Measurements from ENCODE around the gene ETS1. TPM values are rescaled to one million over a fixed set of nuclear protein-coding genes. Genes with fewer than 3 reads are reported as not detected.

ETS1 gene
- total RNA-seq, 2 donors from 2014 or later = 19.3 to 37.6 TPM

GRCh38 chr11:128492903-128493569, 94.3 kb downstream of the ETS1 start:
- intact Hi-C loops (cut with DNase I) = no loop called here
- Histone ChIP-seq H3K4me1 (peaks cover 13% of the 10 kb centered on the region), H3K27ac (peak overlapping the region; percentile 43)

GRCh38 chr11:128492461-128492860, 94.9 kb downstream of the ETS1 start:
- peaks cover 11% of the 10 kb centered on the region for H3K4me1 ChIP-seq
- intact Hi-C loops (cut with DNase I) = no loop called here
- no peaks in the 10 kb centered on the region for H3K9me3 ChIP-seq
- H3K9ac ChIP-seq (ENCODE audit: low read depth in 2 of 2, low read length in 2 of 2) = no peak overlapping the region
- no peaks in the 10 kb centered on the region for H3K36me3 ChIP-seq
- H3K27ac ChIP-seq = peak overlapping the region; percentile 43
- no peaks in the 10 kb centered on the region for H3K27me3 ChIP-seq
- no peak overlapping the region for H3K4me3 ChIP-seq
- TF ChIP-seq, protein P1, sequence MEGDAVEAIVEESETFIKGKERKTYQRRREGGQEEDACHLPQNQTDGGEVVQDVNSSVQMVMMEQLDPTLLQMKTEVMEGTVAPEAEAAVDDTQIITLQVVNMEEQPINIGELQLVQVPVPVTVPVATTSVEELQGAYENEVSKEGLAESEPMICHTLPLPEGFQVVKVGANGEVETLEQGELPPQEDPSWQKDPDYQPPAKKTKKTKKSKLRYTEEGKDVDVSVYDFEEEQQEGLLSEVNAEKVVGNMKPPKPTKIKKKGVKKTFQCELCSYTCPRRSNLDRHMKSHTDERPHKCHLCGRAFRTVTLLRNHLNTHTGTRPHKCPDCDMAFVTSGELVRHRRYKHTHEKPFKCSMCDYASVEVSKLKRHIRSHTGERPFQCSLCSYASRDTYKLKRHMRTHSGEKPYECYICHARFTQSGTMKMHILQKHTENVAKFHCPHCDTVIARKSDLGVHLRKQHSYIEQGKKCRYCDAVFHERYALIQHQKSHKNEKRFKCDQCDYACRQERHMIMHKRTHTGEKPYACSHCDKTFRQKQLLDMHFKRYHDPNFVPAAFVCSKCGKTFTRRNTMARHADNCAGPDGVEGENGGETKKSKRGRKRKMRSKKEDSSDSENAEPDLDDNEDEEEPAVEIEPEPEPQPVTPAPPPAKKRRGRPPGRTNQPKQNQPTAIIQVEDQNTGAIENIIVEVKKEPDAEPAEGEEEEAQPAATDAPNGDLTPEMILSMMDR (IDR thresholded peaks at IDR 0.05) = no peak
- DNase-seq = no peak

More at GRCh38 chr11:128492903-128493569, 94.3 kb downstream of the ETS1 start:
- H3K4me3 ChIP-seq = no peak overlapping the region
- DNase-seq = no peak
- no peaks in the 10 kb centered on the region for H3K36me3 ChIP-seq
- TF ChIP-seq, protein P1 (IDR thresholded peaks at IDR 0.05) = no peak
- H3K27me3 ChIP-seq = no peaks in the 10 kb centered on the region
- H3K9ac ChIP-seq (ENCODE audit: low read depth in 2 of 2, low read length in 2 of 2) = no peak overlapping the region
- H3K9me3 ChIP-seq = no peaks in the 10 kb centered on the region

- Histone ChIP-seq H3K9me3 (no peaks in the 10 kb centered on the region), H3K27ac (no peak overlapping the region), H3K4me1 (peaks cover 4% of the 10 kb centered on the region), H3K9ac (ENCODE audit: low read depth in 2 of 2, low read length in 2 of 2) (no peak overlapping the region), H3K36me3 (no peaks in the 10 kb centered on the region), H3K4me3 (no peak overlapping the region), H3K27me3 (no peaks in the 10 kb centered on the region)
- intact Hi-C loops (cut with DNase I) = no loop called here
- no peak for DNase-seq
- TF ChIP-seq, protein P1 (IDR thresholded peaks at IDR 0.05) = no peak
These were observed 96.0 kb downstream of the ETS1 start for GRCh38 chr11:128491195-128491936.

DNA sequence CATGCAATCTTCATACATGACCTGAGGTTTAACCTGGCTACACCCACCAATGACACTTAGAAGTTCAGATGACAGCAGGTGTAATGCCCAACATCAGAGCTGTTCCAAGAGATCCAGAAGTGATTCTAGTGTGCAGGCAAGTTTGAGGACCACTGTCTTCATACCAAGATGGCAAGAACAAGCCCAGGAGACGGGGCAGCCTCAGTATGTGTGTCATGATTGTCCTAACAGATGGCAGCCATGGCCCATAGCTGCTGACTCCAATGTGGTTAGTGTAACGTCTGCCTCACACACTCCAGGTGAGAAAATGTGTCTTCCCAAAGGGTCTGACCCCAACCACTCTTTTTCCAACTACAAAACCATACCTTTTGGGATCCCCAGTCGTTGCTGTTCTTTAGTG, 97.3 kb downstream of the ETS1 start:
- Histone ChIP-seq H3K27me3 (no peaks in the 10 kb centered on the region), H3K9me3 (no peaks in the 10 kb centered on the region), H3K9ac (ENCODE audit: low read depth in 2 of 2, low read length in 2 of 2) (no peak overlapping the region), H3K4me3 (no peak overlapping the region), H3K4me1 (peaks cover 4% of the 10 kb centered on the region), H3K27ac (no peak overlapping the region), H3K36me3 (peaks cover under 1% of the 10 kb centered on the region)
- intact Hi-C loops (cut with DNase I) = no loop called here
- no peak for DNase-seq
- TF ChIP-seq, protein P1 (IDR thresholded peaks at IDR 0.05) = no peak

DNA sequence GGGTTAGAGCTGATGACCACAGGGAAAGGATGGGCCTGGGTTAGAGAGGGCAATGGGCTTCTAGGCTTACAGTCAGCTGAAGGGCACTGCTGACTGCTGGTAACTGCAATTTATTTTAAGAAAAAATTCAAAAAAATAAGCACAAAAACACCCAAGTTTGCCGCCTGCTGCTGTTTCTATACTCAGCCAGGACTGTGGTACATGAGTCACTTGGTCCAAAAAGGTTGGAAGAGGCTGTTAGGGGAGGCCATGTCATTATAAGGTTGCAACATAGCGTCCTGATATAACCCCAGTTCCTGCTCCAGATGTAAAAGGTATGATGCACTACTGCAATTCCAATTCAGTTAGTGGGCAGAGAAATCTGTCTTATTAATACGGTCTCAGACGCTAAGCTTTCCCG, 98.9 kb downstream of the ETS1 start:
- no peaks in the 10 kb centered on the region for H3K27me3 ChIP-seq
- intact Hi-C loops (cut with DNase I) = loop anchor here (10.0 kb wide), 1 partner anchor 136 kb away; no protein-coding TSS in a partner anchor
- no peak overlapping the region for H3K9ac ChIP-seq (ENCODE audit: low read depth in 2 of 2, low read length in 2 of 2)
- TF ChIP-seq, protein P1 (IDR thresholded peaks at IDR 0.05) = no peak
- H3K27ac ChIP-seq = no peak overlapping the region
- H3K4me3 ChIP-seq = no peak overlapping the region
- peaks cover 4% of the 10 kb centered on the region for H3K4me1 ChIP-seq
- peaks cover 3% of the 10 kb centered on the region for H3K36me3 ChIP-seq
- no peaks in the 10 kb centered on the region for H3K9me3 ChIP-seq
- no peak for DNase-seq

Measured in colonic mucosa (tissue), 4 donors.